ENCODE results near the gene FAM131A.

DNA sequence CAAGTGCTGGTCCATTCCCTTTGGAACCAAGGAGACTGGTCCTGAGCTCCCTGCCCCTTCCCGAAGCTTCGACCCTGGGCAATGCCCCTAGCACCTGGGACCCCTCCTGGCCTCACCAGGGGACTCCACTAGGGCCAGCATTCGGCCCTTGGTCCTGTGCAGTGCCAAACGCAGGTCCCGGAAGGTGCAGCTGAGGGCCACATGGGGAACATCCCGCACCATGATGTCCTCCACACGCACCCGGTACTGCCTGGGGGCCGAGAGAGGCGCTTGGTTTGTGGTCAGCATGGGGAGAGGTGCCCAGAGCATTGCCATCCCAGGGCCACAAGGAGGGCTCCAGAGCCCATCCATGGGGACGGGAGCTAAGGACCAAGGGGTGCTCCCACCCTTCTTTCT lies 16.1 kb downstream of the FAM131A start:
- TF ChIP-seq CTCF (IDR thresholded peaks at IDR 0.05 in 4 of 5, conservative IDR thresholded peaks at IDR 0.05 in 1 of 5) (no peak), POLR2A (IDR thresholded peaks at IDR 0.05) (no peak)

Measured in gastrocnemius medialis (tissue), 4 donors.